Posterior cingulate gyrus (tissue), 11 donors: ENCODE results near the gene DDX27.
"Not testable (repeated sequence)": the region's sequence is repeated elsewhere in the genome, so short reads cannot be mapped to it uniquely, and the experiment has no call there.

Experiments
- DNase-seq, 10 donors: peaks; one replicate each; pipeline versions ENCODE4 v3.0.0 to v3.0.0-alpha.2; 2020 to 2021; ENCODE audit warnings: mixed read lengths in 3 of 10
- intact Hi-C: fragments of 100-400 bp; cut with DNase I; formaldehyde crosslinking; loops from one replicate; pipeline ENCODE4 v1.15.1; 2023

The DDX27 gene, protein sequence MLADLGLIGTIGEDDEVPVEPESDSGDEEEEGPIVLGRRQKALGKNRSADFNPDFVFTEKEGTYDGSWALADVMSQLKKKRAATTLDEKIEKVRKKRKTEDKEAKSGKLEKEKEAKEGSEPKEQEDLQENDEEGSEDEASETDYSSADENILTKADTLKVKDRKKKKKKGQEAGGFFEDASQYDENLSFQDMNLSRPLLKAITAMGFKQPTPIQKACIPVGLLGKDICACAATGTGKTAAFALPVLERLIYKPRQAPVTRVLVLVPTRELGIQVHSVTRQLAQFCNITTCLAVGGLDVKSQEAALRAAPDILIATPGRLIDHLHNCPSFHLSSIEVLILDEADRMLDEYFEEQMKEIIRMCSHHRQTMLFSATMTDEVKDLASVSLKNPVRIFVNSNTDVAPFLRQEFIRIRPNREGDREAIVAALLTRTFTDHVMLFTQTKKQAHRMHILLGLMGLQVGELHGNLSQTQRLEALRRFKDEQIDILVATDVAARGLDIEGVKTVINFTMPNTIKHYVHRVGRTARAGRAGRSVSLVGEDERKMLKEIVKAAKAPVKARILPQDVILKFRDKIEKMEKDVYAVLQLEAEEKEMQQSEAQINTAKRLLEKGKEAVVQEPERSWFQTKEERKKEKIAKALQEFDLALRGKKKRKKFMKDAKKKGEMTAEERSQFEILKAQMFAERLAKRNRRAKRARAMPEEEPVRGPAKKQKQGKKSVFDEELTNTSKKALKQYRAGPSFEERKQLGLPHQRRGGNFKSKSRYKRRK

DNA sequence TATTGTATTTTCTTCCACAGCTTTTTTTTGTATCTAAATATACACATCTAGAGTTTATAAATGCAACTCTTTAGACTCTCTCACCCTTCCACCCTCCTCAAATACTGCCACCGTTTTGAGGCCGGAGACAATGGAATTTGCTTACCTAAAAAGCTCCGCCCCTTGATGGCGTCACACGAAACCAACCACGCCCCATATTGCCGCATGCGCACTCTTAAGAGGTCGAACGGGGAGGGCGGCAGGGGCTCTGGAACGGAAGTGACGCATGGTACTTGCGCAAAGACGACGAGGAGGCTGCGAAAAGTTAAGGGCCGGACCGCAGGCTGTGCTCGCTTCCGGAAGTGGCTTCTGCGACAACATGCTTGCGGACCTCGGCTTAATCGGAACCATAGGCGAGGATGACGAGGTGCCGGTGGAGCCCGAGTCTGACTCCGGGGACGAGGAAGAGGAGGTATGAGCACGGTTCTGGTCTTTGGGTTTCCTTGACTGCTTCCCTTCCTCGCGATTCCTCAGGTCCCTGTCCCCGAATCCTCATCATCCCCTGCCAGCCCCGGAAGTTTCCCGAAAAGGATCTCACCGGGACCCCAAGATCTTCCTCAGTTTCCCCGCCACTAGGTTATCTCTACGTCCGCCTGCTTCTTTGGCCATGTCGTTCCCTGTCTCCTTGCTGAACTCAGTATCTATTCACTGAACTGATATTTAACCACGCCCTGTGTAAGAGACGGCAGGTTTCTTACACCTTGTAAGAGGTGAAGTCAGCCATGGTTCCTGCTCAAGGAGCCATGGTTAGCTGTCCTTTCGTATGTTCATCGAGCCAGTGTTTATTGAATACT is at the start of gene DDX27:
Gene DDX27, plus strand, starts transcription at position 326 of the 833 bp plus-strand sequence. Its CDS starts 33 bp downstream, at position 359.
- intact Hi-C loops, result loop anchor here (1.0 to 2.0 kb wide), 2 partner anchors 31 to 59 kb away; partner anchors contain the start of genes STAU1 and ZNFX1
- DNase-seq, result peak; percentile 94 to 99 (median 98)

DNA sequence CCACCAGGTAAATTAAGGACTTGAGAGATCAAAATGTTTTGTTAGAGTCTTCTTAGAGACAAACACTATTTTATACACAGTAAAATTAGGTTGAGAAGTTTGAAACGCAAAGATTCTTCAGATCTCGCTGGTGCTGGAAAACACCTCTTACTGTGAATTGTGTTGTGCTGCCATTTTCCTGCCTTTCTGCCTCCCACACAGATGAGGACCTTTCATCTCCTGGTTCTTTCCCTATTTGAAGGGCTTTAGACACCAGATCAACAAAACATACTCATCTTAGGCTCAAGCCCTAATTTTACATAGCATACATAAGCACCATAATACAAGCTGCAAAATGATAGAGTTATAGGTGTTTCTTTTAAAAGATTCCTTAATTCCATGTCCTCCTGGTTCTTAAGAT is 49.7 kb upstream of the DDX27 start:
- intact Hi-C loops, result no loop called here
- no peak for DNase-seq

DNA sequence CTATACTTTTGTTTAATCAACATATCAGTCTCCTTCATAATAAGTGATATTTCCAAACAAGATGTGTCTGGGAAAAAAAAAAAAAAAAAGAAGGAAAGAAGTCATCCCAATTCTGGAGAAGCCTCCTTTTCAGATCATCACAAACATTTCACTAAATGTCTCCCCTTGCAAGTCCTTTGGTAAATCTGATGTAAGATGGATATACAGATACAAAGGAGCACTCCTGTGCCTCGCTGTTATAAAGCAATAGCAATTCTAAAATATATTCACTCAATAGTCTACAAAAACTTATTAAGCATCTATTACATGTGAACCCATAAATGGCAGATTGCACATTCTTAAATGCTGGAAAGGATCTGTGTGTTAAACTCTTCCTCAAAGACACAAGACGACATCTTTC is 48.5 kb upstream of the DDX27 start:
- intact Hi-C loops, result no loop called here

DNA sequence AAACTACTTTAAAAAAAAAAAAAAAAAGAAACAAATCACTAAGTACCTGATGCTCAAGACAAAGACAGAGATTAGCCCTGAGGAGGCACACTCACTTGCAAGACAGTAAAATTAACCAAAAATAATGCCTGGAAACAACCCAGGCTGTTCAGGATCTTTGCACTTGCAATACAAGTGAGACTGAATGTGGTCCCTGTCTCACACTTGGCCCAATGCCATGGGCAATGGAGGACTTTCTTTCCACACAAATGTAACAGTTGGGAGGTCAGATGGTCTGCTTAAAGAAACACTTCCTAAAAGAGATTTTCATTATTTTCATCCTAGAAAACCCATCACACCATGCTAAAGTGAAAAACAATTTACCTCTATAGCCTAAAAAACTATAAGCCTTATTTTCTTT is 47.3 kb upstream of the DDX27 start:
- intact Hi-C loops, result no loop called here
- peak in 6 of 10 donors; percentile 21 to 82 (median 33) for DNase-seq

More for the DNA sequence above, 48.5 kb upstream of the DDX27 start:
- DNase-seq, result no peak

DNA sequence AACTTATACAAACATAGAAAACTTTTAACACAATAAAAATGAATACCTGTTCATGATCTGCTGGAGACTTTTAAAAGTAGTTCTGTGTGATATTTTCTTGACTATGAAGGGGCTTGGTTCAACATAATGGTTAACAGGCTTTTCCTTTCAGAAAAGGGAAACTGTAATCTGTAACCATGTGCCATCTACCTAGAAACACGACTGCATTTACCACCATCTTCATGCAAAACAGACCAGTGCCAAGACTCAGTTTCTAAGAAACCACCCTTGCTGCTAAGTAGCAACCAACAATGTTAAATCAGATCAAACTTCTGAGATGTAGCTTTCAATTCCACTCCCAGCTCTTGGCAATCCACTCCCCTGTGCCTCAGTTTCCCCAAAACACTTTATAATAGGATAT is 46.8 kb upstream of the DDX27 start:
- no peak for DNase-seq
- intact Hi-C loops, result no loop called here

DNA sequence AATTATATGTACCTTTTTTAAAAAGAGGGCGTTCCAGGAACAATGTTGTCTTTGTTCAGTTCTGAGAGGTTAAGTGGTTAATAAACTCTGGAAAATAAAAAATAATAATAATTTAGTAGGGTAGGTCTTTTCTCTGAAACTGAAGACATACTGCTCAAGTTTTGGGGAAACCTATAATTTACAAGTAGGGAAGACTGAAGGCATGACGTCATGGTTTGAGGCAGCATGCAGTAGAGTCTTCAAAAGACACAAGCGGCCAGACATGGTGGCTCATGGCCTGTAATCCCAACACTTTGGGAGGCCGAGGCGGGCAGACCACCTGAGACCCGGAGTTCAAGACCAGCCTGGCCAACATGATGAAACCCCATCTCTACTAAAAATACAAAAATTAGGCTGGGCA is 45.0 kb upstream of the DDX27 start:
- intact Hi-C loops, result no loop called here
- DNase-seq, result no peak

DNA sequence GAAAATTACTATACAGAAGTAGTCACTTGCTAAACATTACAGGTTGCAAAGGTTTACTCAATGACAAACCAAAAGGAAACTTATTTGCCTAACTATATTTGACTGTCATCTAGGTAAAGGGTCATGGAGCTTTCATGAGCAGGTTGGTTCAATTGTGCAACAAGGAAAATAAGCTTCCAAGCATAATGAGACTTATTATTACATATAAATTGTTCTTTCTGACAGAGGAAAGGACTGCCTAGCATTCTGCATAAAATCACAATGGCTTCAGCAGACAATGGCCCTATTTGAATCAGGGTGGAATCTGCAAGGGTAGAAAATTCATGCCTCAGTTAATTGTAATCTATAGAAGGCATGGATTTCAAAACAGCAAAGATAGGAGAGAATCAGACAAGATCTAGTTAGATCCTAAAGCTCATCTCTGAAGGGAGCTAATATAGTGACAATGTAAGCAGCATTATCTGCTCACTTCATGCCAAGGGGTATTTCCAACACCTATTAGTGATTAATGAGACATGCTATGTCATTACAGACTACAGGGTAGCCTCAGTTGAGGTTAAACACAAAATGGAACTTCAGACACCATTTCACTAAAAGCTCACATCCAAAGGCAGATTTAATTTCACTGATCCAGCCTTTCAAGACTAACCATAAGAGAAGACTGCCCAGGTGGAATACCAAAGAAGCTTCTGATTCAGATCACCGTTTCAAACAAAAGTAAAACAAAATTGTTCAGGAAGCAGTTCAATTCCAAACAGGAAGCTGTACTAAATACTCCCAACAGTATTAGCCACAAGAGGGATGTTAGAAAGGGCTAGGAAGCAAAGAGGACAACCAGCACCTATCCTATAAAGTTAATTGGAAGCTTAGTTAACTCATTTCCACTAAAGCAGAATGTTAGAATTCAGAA is 39.6 kb upstream of the DDX27 start:
- no peak for DNase-seq
- intact Hi-C loops, result no loop called here

DNA sequence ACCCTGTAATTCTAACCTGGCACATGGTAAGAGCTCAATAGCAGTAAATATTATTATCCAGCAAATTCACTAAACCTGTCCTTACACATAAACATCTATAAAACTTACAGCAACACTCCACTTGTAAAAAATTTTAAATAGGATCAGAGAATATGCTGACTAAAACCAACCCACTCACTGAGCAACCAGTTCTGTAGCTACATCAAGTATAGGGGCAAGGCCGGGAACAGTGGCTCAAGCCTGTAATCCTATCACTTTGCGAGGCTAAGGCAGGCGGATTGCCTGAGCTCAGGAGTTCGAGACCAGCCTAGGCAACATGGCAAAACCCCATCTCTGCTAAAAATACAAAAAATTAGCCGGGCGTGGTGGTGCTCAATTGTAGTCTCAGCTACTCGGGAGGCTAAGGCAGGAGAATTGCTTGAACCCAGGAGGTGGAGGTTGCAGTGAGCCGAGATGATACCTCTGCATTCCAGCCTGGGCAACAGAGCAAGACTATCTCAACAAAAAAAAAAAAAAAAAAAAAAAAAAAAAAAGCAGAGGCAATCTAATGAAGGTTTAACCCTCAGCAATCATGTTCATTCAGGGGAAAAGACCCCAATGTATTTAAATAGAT is 37.8 kb upstream of the DDX27 start:
- intact Hi-C loops, result no loop called here
- DNase-seq, result no peak

DNA sequence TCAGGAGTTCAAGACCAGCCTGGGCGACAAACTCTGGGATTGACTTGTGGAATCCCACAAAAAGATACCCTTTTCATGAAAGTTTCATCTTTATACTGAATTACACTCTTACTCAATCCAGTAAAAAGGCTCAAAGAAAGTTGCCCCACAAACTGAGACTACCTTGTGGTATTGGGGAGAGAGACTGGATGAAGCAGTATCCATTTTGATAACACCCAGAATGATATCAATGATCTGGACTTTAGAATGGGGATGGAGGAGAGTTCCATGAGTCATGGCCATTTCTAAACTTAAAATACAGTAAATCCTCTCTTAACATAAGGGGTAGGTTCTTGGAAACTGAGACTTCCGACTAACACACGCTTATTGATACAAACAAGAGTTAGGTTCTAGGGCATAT is 35.8 kb upstream of the DDX27 start:
- intact Hi-C loops, result no loop called here
- no peak for DNase-seq

DNA sequence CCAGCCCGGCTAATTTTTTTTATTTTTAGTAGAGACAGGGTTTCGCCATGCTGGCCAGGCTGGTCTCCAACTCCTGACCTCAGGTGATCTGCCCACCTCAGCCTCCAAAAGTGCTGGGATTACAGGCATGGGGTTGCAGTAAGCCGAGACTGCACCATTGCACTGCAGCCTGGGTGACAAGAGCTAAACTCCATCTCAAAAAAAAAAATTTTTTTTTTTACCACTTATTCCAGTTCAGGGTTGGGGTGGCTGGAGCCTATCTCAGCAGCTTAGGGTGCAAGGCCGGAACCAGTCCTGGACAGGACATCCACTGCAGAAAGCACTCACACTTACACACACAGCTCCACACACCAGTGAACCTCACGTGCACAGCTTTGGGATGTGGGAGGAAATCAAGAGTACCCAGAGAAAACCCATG is 35.1 kb upstream of the DDX27 start:
- intact Hi-C loops, result not testable (repeated sequence)

DNA sequence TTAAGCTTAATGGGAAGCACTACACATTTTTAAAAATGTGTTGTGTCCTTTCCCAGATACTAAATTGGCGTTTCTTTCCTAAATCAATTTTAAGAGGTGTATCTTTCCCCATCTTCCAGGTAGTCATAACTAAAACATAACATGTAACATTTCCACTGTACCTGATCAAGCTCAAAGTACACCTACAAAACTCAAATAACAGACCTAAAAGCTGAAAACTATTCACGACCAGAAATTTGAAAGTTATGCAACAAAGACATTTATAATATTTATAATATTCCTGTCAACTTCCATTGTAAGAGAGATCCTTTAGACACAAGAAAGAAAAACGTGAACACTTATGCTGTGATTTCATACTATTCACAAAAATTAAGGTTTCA is 34.5 kb upstream of the DDX27 start:
- intact Hi-C loops, result loop anchor here (5.0 kb wide), 1 partner anchor 52 kb away; no protein-coding TSS in a partner anchor
- DNase-seq, result no peak

More for the DNA sequence above, 35.1 kb upstream of the DDX27 start:
- not testable (repeated sequence) for DNase-seq

DNA sequence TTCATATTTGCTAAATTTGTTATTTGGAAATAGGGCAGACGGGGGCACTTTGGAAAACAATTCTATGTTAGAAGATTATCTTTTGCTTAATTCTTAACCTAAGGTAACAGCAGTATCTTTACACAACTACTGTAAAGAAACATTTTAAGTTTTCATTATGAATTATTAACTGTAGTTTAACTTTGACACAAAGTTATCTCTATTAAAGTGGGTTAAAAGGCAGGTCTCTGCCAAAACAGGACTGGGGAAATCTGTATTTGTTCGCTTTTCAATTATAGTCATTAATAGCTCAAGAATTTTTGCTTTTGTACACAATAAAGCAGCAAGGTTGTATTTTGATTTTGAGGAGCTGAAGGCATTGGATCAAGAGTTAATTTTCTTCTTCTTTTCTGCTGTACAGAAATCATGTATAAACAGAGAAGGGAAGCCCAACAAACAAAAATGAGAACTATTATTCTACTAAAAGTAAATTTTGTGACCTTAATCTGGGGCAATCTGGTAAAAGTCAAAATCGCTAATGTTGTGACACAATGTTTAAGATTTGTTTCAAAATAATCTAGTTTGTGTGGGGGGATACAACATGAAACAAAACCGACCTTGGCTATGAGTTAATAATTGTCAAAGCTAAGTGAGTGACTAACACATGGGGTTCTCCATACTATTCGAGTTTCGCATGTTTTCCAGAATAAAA is 34.0 kb upstream of the DDX27 start:
- DNase-seq, result no peak
- intact Hi-C loops, result loop anchor here (5.0 kb wide), 1 partner anchor 53 kb away; no protein-coding TSS in a partner anchor

DNA sequence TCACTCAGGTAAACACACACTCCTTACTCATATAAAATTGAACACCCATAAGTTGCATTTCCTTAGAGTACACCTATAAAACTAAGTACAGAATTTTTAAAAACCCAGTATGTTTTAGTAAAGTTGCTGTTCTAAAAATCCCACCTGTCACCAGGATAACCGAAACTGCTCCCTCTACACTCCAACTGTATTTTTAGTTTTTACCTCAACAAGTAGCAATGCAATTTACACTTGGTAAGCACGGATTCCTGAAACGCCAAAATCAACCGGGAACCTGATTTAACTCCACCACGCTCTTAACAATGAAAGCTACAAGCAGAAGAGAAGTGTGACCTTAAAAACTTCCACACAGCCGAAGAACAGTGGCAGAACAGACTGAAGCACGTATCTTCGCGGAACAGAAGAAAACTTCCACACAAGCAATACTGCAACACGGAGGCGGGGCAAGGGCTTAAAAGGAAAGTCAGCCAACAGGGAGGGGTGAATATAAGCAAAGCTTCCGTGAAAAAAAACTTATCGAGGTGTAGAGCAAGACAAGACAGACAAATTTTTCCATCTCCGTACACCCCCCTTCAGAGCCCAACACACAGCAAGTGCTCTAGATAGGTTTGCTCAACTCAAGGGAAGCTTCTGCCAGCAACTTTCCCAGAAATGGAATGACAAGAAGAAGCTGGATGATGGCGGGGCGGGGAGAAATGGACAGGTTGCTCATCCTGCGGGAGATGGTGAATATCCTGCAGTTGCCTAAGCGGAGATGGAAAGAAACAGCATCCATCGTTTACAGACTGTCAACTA is 32.5 kb upstream of the DDX27 start:
- intact Hi-C loops, result loop anchor here (2.0 to 5.0 kb wide), 2 partner anchors 54 to 140 kb away; partner anchors contain the start of gene CSE1L
- DNase-seq, result peak in 4 of 10 donors; percentile 21 to 76 (median 28)

DNA sequence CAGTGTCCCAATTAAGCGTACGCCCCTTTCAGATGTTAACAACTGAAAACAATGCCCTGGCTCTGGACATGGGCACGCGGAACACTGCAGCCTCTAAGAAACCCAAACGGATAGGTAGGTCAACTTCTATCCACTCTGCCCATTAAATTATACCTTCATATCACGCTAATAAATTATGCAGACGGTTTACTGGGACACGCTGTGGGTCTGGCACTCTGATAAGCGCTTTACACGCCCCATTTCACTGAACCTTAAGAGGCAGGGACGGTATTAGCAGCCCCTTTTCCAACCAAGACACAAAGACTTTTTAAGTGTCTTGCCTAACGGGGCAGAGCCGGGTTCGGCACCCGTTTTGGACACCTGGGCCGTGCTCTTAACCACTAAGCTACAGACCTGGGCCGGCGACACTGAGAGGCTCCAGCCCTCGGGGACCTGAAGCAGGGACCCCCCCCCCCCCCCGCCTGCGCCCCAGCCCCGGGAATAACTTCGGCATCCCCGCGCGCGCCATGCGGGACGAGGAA is 31.8 kb upstream of the DDX27 start:
- intact Hi-C loops, result loop anchor here (2.0 to 5.0 kb wide), 2 partner anchors 55 to 141 kb away; partner anchors contain the start of gene CSE1L
- peak in 1 of 10 donors; percentile 72 for DNase-seq

DNA sequence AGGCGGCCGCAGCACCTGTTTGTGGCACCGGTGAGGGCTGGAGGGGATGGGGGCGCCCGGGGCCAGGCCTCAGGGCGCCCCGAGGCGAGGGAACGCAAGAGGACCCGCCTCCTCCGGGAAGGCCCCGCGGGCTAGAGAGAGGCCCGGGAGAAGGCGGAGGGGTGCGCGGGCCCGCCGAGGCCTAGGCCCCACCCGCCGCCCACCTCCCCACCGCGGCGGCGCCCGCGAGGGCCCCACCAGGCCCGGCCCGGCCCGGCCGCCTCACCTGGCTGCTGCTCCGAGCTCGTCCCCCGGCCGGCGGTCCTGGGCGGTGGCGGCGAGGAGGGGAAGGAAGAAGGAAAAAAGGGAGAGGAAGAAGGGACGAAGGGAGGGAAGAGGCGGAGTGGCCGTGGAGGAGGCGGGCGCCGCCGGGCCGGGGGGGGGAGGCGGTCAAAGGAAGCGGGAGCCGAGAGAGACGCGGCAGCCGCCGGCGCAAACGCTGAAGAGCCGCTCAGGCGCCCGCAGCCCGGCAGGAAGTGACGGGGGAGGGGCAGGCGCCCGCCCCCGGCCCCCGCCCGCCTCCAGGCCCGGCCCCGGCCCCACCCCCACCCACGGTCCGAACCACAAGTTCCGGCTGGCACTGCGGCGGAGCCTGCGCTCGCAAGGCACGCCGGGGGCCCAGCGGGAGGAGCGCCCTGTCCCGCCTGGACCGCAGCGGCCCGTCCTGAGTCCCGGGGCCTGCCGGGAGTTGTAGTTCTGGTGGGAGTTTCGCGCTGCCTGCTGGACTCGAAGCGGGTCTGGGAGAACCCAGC is 31.2 kb upstream of the DDX27 start, which contains the start of gene STAU1:
Gene STAU1, minus strand, starts transcription at position 484 of the 791 bp plus-strand sequence. CDS start 22,133 bp downstream, outside the sequence.
- DNase-seq, result peak; percentile 92 to 99 (median 96)
- intact Hi-C loops, result loop anchor here (1.0 to 5.0 kb wide), 4 partner anchors 31 to 141 kb away; partner anchors contain the start of genes CSE1L, DDX27 and ZNFX1

DNA sequence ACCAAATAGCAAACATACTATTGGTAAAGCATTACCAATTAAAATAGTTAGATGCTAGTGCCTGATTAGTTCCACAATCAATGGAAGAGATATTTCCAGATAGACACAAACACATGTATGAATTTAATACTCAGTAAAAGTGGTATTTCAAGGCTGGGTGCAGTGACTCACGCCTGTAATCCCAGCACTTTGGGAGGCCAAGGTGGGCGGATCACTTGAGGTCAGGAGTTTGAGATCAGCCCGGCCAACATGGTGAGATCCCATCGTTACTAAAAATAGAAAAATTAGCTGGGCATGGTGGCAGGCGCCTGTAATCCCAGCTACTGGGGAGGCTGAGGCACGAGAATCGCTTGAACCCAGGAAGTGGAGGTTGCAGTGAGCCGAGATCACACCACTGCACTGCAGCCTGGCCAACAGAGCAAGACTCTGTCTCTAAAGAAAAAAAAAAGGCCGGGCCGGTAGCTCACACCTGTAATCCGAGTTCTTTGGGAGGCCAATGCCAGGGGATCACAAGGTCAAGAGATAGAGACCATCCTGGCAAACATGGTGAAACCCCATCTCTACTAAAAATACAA is 26.2 kb upstream of the DDX27 start:
- intact Hi-C loops, DNase-seq: not testable (repeated sequence)
